Measurements from ENCODE around the gene RNF2.

RNF2 gene

DNA sequence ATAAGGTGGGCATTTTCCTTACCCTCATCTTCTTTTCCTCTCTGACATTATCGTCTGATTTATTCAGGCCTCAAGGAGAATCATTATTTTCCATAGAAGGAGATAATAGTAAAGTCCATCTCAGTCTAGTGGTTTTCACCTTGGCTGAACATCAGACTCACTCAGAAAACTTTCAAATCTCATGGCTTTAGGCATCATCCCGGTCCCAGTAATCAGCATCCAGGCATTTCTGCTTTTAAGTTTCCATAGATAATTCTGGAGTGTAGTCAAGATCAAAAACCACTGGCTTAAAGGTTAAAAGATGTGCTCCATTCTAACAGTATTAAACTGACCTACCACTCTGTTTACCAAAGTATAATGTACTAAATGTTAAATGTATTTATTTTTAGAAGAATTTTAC is 49.4 kb downstream of the RNF2 start:
- DNase-seq (ENCODE audit: low read depth in 2 of 2), result no peak

DNA sequence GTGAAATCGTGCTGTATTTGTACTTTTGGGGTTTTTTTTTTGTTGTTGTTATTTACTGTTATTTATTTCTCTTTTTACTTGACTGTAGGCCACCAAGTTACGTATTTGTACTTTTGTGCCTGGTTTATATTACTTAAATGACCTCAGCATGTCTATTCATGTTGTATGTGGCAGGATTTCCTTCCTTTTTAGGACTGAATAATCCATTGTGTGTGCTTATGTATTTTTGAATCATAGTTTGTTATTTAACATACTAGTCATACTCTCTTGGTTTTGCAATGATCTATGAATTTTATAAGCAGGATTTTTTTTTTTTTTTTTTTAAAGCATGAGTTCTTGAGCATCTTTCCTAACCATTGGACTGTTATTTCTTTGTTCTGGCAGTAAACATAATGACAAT is 51.2 kb downstream of the RNF2 start:
- no peak for DNase-seq (ENCODE audit: low read depth in 2 of 2)

- no peak for DNase-seq (ENCODE audit: low read depth in 2 of 2)
Observed at GRCh38 chr1:185104083-185104482, 58.7 kb downstream of the RNF2 start.

- no peak for DNase-seq (ENCODE audit: low read depth in 2 of 2)
Observed at GRCh38 chr1:185105121-185105520, 59.8 kb downstream of the RNF2 start.

GRCh38 chr1:185108321-185108720 is 63.0 kb downstream of the RNF2 start:
- no peak for DNase-seq (ENCODE audit: low read depth in 2 of 2)

GRCh38 chr1:185110145-185110544 is 64.8 kb downstream of the RNF2 start:
- DNase-seq (ENCODE audit: low read depth in 2 of 2), result no peak

DNA sequence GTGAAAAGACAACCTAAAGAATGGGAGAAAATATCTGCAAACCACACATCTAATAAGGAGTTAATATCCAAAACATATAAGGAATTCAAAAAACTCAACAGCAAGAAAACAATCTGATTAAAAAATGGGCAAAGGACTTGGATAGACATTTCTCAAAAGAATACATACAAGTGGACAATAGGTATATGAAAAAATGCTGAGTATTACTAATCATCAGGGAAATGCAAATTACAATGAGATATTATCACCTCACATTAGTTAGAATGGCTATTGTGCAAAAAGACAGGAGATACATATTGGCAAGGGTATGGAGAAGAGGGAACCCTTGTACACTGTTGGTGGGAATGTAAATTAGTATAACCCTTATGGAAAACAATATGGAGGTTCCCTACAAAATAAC is 66.5 kb downstream of the RNF2 start:
- no peak for DNase-seq (ENCODE audit: low read depth in 2 of 2)

GRCh38 chr1:185112356-185112755 is 67.0 kb downstream of the RNF2 start:
- no peak for DNase-seq (ENCODE audit: low read depth in 2 of 2)

DNA sequence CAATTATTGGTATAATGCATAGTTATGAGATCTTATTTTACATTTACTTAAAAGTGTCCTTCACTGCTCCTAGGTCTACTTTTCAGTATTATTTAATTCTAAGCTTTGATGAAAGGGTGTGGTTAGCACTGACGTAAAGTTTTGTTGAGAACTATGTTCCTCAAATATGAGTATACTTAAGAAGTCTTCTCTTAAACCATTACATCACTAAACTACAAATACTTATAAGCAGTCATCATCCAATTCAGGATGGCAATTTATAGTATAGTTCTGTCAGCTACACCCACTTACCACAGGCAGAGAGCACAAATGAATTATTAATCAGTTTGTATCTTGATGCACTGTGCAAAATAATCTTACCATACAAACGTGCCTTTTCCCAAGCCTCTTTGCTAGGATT is 84.3 kb downstream of the RNF2 start:
- DNase-seq (ENCODE audit: low read depth in 2 of 2), result no peak

- DNase-seq (ENCODE audit: low read depth in 2 of 2), result no peak
Observed at GRCh38 chr1:185132534-185132933, 87.2 kb downstream of the RNF2 start.

DNA sequence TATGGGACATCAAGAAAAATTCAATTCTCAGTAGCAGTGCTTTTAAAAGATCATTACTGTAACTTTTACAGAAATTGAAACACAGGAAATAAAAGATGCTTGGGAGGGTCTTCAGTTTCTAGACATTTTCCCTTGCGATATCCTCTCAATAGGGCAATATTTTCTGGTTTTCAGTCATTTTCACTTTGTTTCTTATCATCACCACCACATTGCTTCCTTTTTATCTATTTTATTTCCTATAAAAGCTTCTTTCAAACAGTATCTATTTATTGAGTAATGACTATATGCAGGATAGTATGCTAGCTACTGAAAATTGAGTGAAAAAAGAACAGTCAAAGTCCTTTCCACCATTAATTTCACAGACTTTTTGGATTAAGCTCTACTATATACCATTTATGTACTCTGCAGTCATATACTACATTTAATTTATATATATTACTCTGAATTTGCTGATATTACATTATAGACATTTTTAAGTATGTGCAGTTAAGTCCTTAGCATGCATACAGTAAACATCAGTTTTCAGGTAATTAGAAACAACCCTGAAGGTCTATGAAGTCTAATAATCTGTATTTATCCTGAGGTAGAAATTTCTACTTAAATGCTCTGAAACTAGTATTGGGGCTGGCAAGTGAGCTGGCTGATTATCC is 92.7 kb downstream of the RNF2 start:
- no peak for DNase-seq (ENCODE audit: low read depth in 2 of 2)

DNA sequence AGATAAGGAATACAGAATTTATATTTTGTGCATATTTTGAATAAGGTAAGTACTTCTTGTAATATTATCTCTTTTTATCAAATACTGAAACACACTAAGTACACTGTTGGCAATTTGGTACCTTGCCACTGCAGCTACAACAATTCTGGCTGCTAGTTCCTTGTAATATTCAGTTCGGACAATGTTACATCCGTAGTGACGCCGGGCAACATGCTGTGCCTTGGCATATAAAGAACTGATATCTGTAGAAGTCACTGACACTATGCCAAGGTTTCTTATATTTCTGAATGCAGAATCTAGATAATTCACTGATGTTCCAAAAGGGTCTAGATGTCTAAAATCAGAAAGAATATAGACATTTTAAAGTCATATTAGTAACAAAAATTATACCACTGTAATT is 93.9 kb downstream of the RNF2 start:
- DNase-seq (ENCODE audit: low read depth in 2 of 2), result no peak

DNA sequence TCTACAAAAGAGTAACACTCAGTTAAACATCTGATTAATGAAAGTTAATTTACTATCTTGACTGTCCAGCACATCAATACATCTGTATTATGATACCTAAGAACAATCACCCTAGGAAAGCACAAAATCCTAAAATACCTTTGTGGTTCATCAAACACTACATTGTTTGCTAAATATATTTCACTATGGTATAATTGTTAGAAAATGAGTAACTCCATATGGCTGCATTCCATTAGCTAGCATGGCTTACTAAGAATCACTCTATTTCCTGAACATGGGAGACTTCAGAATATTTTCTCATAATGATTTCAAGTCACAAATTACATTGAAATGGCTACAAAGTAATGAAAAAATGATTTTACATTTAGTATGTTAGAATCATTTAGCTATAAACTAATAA is 98.9 kb downstream of the RNF2 start:
- DNase-seq (ENCODE audit: low read depth in 2 of 2), result no peak

GRCh38 chr1:185151215-185151614 is 105.9 kb downstream of the RNF2 start:
- DNase-seq (ENCODE audit: low read depth in 2 of 2), result no peak

Data from stimulated activated CD4-positive, alpha-beta T cell treated with anti-CD3 and anti-CD28 coated beads, Interleukin-15, amount 100 ng/mL, for 48 hours (primary cell).